ENCODE data around the gene ENAH.

Gene ENAH

DNA sequence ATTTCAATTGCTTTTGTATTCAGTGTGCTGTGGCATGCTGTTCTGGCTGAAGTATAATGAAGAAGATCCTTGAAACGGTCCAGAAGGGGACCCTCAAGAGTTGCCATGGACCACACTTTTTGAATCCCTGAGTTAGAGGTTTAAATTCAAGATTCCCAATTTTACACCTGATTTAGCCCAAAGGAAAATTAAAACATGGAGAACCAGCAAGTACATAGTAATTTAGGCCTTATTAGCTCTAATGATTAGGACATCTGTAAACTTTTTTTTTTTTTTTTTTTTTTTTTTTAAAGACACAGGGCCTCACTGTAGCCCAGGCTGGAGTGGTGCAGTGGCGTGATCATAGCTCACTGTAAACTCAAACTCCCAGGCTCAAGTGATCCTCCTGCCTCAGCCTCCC, 107.3 kb downstream of the ENAH start:
- no peak overlapping the region for H2AFZ ChIP-seq (ENCODE audit: low read length)
- no peaks in the 10 kb centered on the region; the same call in 1 of the 2 replicates for H3K36me3 ChIP-seq (ENCODE audit: insufficient read depth, low read length)
- no peaks in the 10 kb centered on the region for H3K9me3 ChIP-seq (ENCODE audit: insufficient read depth, low read depth, low read length)
- no peak overlapping the region for H3K9ac ChIP-seq (ENCODE audit: low read depth, low read length, poor library complexity, severe bottlenecking)
- no peak overlapping the region for H3K4me2 ChIP-seq (ENCODE audit: low read depth, low read length, poor library complexity, severe bottlenecking)
- H3K27me3 ChIP-seq (ENCODE audit: insufficient read depth, low read length, poor library complexity, severe bottlenecking) = no peaks in the 10 kb centered on the region
- H4K20me1 ChIP-seq (ENCODE audit: insufficient read depth, low read length, poor library complexity, severe bottlenecking) = no peaks in the 10 kb centered on the region
- H3K4me3 ChIP-seq (ENCODE audit: low read length, poor library complexity, severe bottlenecking) = no peak overlapping the region
- H3K4me1 ChIP-seq (ENCODE audit: insufficient read depth, low read length, poor library complexity, severe bottlenecking) = peaks cover 7% of the 10 kb centered on the region
- no peak for TF ChIP-seq EZH2phosphoT487 (IDR thresholded peaks at IDR 0.05; ENCODE audit: borderline replicate concordance)
- TF ChIP-seq, protein P1, sequence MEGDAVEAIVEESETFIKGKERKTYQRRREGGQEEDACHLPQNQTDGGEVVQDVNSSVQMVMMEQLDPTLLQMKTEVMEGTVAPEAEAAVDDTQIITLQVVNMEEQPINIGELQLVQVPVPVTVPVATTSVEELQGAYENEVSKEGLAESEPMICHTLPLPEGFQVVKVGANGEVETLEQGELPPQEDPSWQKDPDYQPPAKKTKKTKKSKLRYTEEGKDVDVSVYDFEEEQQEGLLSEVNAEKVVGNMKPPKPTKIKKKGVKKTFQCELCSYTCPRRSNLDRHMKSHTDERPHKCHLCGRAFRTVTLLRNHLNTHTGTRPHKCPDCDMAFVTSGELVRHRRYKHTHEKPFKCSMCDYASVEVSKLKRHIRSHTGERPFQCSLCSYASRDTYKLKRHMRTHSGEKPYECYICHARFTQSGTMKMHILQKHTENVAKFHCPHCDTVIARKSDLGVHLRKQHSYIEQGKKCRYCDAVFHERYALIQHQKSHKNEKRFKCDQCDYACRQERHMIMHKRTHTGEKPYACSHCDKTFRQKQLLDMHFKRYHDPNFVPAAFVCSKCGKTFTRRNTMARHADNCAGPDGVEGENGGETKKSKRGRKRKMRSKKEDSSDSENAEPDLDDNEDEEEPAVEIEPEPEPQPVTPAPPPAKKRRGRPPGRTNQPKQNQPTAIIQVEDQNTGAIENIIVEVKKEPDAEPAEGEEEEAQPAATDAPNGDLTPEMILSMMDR (conservative IDR thresholded peaks at IDR 0.05; ENCODE audit: low read length) = no peak
- no peaks in the 10 kb centered on the region for H3K9me2 ChIP-seq (replicated peaks; ENCODE audit: low read depth, low read length)
- no peaks in the 10 kb centered on the region for H3F3A ChIP-seq (ENCODE audit: low read depth)
- no peaks in the 10 kb centered on the region for H3K79me2 ChIP-seq (ENCODE audit: insufficient read depth, low read length)

DNA sequence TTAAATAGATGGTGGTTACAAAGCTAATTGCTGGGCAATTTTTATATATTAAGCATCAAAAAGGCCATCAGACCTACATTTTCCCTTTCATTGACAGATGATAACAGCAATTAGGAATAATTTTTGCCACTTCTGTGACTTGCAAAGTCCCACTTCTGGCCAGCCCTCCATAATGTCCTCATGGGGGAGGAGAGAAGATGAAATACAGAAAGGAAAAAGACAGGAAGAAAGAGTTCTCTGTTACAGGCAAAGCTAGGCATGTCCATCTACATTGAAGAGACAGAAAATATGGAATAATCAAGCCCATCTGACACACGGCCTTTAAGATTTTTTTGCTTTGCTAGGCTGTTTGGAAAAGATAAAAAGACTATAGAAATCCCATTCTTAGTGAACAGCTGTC, 108.0 kb downstream of the ENAH start:
- H3K36me3 ChIP-seq (ENCODE audit: insufficient read depth, low read length) = no peaks in the 10 kb centered on the region; the same call in 1 of the 2 replicates
- no peak for TF ChIP-seq EZH2phosphoT487 (IDR thresholded peaks at IDR 0.05; ENCODE audit: borderline replicate concordance)
- TF ChIP-seq, protein P1 (conservative IDR thresholded peaks at IDR 0.05; ENCODE audit: low read length) = no peak
- no peak overlapping the region for H3K9ac ChIP-seq (ENCODE audit: low read depth, low read length, poor library complexity, severe bottlenecking)
- no peaks in the 10 kb centered on the region for H3K27me3 ChIP-seq (ENCODE audit: insufficient read depth, low read length, poor library complexity, severe bottlenecking)
- peaks cover 7% of the 10 kb centered on the region for H3K4me1 ChIP-seq (ENCODE audit: insufficient read depth, low read length, poor library complexity, severe bottlenecking)
- H3K4me3 ChIP-seq (ENCODE audit: low read length, poor library complexity, severe bottlenecking) = no peak overlapping the region
- no peaks in the 10 kb centered on the region for H3K9me3 ChIP-seq (ENCODE audit: insufficient read depth, low read depth, low read length)
- H3F3A ChIP-seq (ENCODE audit: low read depth) = no peaks in the 10 kb centered on the region
- no peak overlapping the region for H3K4me2 ChIP-seq (ENCODE audit: low read depth, low read length, poor library complexity, severe bottlenecking)
- no peaks in the 10 kb centered on the region for H4K20me1 ChIP-seq (ENCODE audit: insufficient read depth, low read length, poor library complexity, severe bottlenecking)
- H2AFZ ChIP-seq (ENCODE audit: low read length) = no peak overlapping the region
- H3K9me2 ChIP-seq (replicated peaks; ENCODE audit: low read depth, low read length) = no peaks in the 10 kb centered on the region
- H3K79me2 ChIP-seq (ENCODE audit: insufficient read depth, low read length) = no peaks in the 10 kb centered on the region

DNA sequence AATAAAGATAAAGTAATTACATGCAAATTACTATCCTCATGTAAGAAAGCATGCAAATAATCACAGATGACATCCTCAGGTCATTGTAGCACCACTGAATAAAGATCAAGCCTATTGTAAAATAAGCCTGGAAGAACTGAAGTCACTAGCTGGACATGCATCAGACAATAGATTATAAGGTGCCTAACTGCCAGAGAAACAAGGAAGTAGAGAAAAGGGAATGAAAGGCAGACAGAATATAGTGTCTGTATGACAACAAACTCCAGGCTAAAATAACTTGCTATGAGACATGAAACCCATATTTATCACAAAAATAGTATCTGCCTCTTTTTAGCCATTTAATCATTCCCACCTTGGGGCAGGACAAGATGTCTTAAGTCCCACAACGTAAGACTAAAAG, 108.7 kb downstream of the ENAH start:
- Histone ChIP-seq H3K9ac (ENCODE audit: low read depth, low read length, poor library complexity, severe bottlenecking) (no peak overlapping the region), H3K4me2 (ENCODE audit: low read depth, low read length, poor library complexity, severe bottlenecking) (no peak overlapping the region), H3K4me1 (ENCODE audit: insufficient read depth, low read length, poor library complexity, severe bottlenecking) (peaks cover 7% of the 10 kb centered on the region), H3K27me3 (ENCODE audit: insufficient read depth, low read length, poor library complexity, severe bottlenecking) (no peaks in the 10 kb centered on the region), H3K9me2 (replicated peaks; ENCODE audit: low read depth, low read length) (no peaks in the 10 kb centered on the region), H3F3A (ENCODE audit: low read depth) (no peaks in the 10 kb centered on the region), H3K4me3 (ENCODE audit: low read length, poor library complexity, severe bottlenecking) (no peak overlapping the region), H3K79me2 (ENCODE audit: insufficient read depth, low read length) (no peaks in the 10 kb centered on the region), H3K9me3 (ENCODE audit: insufficient read depth, low read depth, low read length) (no peaks in the 10 kb centered on the region), H4K20me1 (ENCODE audit: insufficient read depth, low read length, poor library complexity, severe bottlenecking) (no peaks in the 10 kb centered on the region), H2AFZ (ENCODE audit: low read length) (no peak overlapping the region), H3K36me3 (ENCODE audit: insufficient read depth, low read length) (no peaks in the 10 kb centered on the region; the same call in 1 of the 2 replicates)
- TF ChIP-seq, protein P1 (conservative IDR thresholded peaks at IDR 0.05; ENCODE audit: low read length) = no peak
- TF ChIP-seq EZH2phosphoT487 (IDR thresholded peaks at IDR 0.05; ENCODE audit: borderline replicate concordance) = no peak
